HEK293 (cell line): ENCODE data around the gene FBN2.

Experiments
- CTCF ChIA-PET: fragments of 350-600 bp; formaldehyde crosslinking; extraction: SDS; loops from one replicate; lab custom pipeline; 2021; ENCODE audit warnings: antibody characterized with exemption; lab: Yijun Ruan, JAX
- POLR2A ChIA-PET: fragments of 300-600 bp; formaldehyde crosslinking; extraction: SDS; loops from one replicate; lab custom pipeline; 2020; ENCODE audit warnings: antibody characterized with exemption, inconsistent platforms; lab: Yijun Ruan, JAX
- H3K27ac ChIP-seq: fragments of 200-500 bp; sonication (Bioruptor generic); 2 replicates; pipeline ENCODE4 v1.5.1; 2014; ENCODE audit warnings: low read depth, low read length, control low read depth, inconsistent platforms; ENCODE audit errors: extremely low read depth
- H3K36me3 ChIP-seq, 2 experiments: fragments of 200-500 bp in 1 of 2; sonication (Bioruptor generic) in 1 of 2; 1 replicate in 1 of 2; 2 replicates in 1 of 2; pipeline ENCODE4 v1.5.1; 2014 to 2017; ENCODE audit warnings: inconsistent platforms in 2 of 2, low read length in 2 of 2; ENCODE audit not compliant: control insufficient read depth in 2 of 2, insufficient read depth in 1 of 2
- H3K4me1 ChIP-seq: fragments of 200-500 bp; sonication (Bioruptor generic); 2 replicates; pipeline ENCODE4 v1.5.1; 2014; ENCODE audit warnings: mild to moderate bottlenecking, low read length, inconsistent platforms; ENCODE audit not compliant: control insufficient read depth, insufficient read depth
- H3K4me3 ChIP-seq: 2 replicates; pipeline ENCODE4 v1.5.1; 2011; ENCODE audit warnings: low read depth, mild to moderate bottlenecking, control low read depth, low read length, moderate library complexity
- H3K9me3 ChIP-seq: fragments of 200-500 bp; sonication (Bioruptor generic); 2 replicates; pipeline ENCODE4 v1.5.1; 2014; ENCODE audit warnings: low read depth, low read length, inconsistent platforms; ENCODE audit not compliant: control insufficient read depth, insufficient read depth
- CTCF ChIP-seq: fragments of 450-650 bp; formaldehyde crosslinking; IDR thresholded peaks from 2 replicates; pipeline ENCODE4 v1.5.1; 2016; ENCODE audit warnings: missing biosample characterization, missing genetic modification characterization
- GLIS2 ChIP-seq: fragments of 450-650 bp; formaldehyde crosslinking; IDR thresholded peaks from 2 replicates; pipeline ENCODE4 v1.5.1; 2016; ENCODE audit warnings: missing biosample characterization, missing genetic modification characterization
- ZNF174 ChIP-seq: fragments of 450-650 bp; formaldehyde crosslinking; IDR thresholded peaks from 2 replicates; pipeline ENCODE4 v1.5.0; 2017; ENCODE audit warnings: missing biosample characterization, mild to moderate bottlenecking, missing genetic modification characterization
- ZNF19 ChIP-seq: fragments of 450-650 bp; formaldehyde crosslinking; IDR thresholded peaks from 2 replicates; pipeline ENCODE4; 2016; ENCODE audit warnings: missing biosample characterization, missing genetic modification characterization, low read depth
- ZNF391 ChIP-seq: fragments of 450-650 bp; formaldehyde crosslinking; IDR thresholded peaks from 2 replicates; pipeline ENCODE4 v1.5.1; 2016; ENCODE audit warnings: low read depth, missing biosample characterization, missing genetic modification characterization, borderline replicate concordance
- ZNF433 ChIP-seq: fragments of 450-650 bp; formaldehyde crosslinking; IDR thresholded peaks from 2 replicates; pipeline ENCODE4 v1.5.1; 2016; ENCODE audit warnings: missing biosample characterization, missing genetic modification characterization, low read depth
- ZNF518A ChIP-seq: fragments of 450-650 bp; formaldehyde crosslinking; conservative IDR thresholded peaks from 2 replicates; pipeline ENCODE4 v1.5.1; 2016; ENCODE audit warnings: low read depth, missing biosample characterization, missing genetic modification characterization
- ZNF561 ChIP-seq: fragments of 450-650 bp; IDR thresholded peaks from 2 replicates; pipeline ENCODE4 v1.5.1; 2018; ENCODE audit warnings: missing biosample characterization, missing genetic modification characterization, borderline replicate concordance
- ZNF596 ChIP-seq: fragments of 450-650 bp; IDR thresholded peaks from 2 replicates; pipeline ENCODE4 v1.5.0; 2018; ENCODE audit warnings: missing biosample characterization, mild to moderate bottlenecking, missing genetic modification characterization, moderate library complexity
- ZNF660 ChIP-seq: fragments of 450-650 bp; IDR thresholded peaks from 2 replicates; pipeline ENCODE4 v1.5.1; 2018; ENCODE audit warnings: missing biosample characterization, mild to moderate bottlenecking, missing genetic modification characterization
- ZNF747 ChIP-seq: fragments of 450-650 bp; formaldehyde crosslinking; IDR thresholded peaks from 2 replicates; pipeline ENCODE4 v1.5.1; 2016; ENCODE audit warnings: missing biosample characterization, missing genetic modification characterization
- ZNF76 ChIP-seq: fragments of 450-650 bp; formaldehyde crosslinking; IDR thresholded peaks from 2 replicates; pipeline ENCODE4; 2016; ENCODE audit warnings: low read depth, missing biosample characterization, missing genetic modification characterization, borderline replicate concordance
- ZNF791 ChIP-seq: fragments of 450-650 bp; formaldehyde crosslinking; IDR thresholded peaks from 2 replicates; pipeline ENCODE4 v1.5.1; 2016; ENCODE audit warnings: missing biosample characterization, missing genetic modification characterization
- ZNF830 ChIP-seq: fragments of 450-650 bp; IDR thresholded peaks from 2 replicates; pipeline ENCODE4 v1.5.0; 2018; ENCODE audit warnings: missing biosample characterization, missing genetic modification characterization, low read depth, mild to moderate bottlenecking, moderate library complexity
- TF ChIP-seq, protein P1 (sequence below): fragments of 450-650 bp; formaldehyde crosslinking; IDR thresholded peaks from 2 replicates; pipeline ENCODE4 v1.5.1; 2016; ENCODE audit warnings: missing biosample characterization, missing genetic modification characterization
- TF ChIP-seq, protein P2 (sequence below): fragments of 450-650 bp; IDR thresholded peaks from 2 replicates; pipeline ENCODE4 v1.5.1; 2018; ENCODE audit warnings: missing biosample characterization, missing genetic modification characterization
- TF ChIP-seq, protein P3 (sequence below): fragments of 450-650 bp; formaldehyde crosslinking; IDR thresholded peaks from 2 replicates; pipeline ENCODE4 v1.5.1; 2016; ENCODE audit warnings: missing biosample characterization, missing genetic modification characterization
- TF ChIP-seq, protein P4 (sequence below): fragments of 450-650 bp; formaldehyde crosslinking; IDR thresholded peaks from 2 replicates; pipeline ENCODE4 v1.5.1; 2016; ENCODE audit warnings: missing biosample characterization, missing genetic modification characterization, borderline replicate concordance
- TF ChIP-seq, protein P5 (sequence below): fragments of 450-650 bp; formaldehyde crosslinking; IDR thresholded peaks from 2 replicates; pipeline ENCODE4; 2016; ENCODE audit warnings: missing biosample characterization, missing genetic modification characterization

Gene FBN2

DNA sequence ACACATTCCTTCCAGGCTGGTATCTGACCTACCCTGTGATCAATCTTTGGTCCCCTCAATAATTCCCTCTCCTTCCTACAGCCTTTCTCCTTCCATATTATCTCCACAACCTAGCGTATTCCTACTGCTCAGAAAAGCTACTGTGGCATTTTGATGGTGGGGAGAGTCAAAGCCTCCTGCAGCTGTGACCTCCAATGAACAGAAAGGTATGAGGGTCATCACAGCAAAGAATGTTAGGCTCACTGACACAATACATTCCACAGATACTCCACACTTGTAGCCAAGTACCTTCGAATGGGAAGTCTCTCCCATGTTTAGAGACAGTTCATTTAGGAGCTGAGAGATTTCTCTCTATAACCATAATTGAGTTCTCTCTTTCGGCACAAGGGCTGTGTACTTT is 5.9 kb downstream of the FBN2 start (continued):
- TF ChIP-seq, protein P1, sequence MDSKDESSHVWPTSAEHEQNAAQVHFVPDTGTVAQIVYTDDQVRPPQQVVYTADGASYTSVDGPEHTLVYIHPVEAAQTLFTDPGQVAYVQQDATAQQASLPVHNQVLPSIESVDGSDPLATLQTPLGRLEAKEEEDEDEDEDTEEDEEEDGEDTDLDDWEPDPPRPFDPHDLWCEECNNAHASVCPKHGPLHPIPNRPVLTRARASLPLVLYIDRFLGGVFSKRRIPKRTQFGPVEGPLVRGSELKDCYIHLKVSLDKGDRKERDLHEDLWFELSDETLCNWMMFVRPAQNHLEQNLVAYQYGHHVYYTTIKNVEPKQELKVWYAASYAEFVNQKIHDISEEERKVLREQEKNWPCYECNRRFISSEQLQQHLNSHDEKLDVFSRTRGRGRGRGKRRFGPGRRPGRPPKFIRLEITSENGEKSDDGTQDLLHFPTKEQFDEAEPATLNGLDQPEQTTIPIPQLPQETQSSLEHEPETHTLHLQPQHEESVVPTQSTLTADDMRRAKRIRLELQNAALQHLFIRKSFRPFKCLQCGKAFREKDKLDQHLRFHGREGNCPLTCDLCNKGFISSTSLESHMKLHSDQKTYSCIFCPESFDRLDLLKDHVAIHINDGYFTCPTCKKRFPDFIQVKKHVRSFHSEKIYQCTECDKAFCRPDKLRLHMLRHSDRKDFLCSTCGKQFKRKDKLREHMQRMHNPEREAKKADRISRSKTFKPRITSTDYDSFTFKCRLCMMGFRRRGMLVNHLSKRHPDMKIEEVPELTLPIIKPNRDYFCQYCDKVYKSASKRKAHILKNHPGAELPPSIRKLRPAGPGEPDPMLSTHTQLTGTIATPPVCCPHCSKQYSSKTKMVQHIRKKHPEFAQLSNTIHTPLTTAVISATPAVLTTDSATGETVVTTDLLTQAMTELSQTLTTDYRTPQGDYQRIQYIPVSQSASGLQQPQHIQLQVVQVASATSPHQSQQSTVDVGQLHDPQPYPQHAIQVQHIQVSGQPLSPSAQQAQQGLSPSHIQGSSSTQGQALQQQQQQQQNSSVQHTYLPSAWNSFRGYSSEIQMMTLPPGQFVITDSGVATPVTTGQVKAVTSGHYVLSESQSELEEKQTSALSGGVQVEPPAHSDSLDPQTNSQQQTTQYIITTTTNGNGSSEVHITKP = no peak
- TF ChIP-seq, all 188 proteins: peak for 0

DNA sequence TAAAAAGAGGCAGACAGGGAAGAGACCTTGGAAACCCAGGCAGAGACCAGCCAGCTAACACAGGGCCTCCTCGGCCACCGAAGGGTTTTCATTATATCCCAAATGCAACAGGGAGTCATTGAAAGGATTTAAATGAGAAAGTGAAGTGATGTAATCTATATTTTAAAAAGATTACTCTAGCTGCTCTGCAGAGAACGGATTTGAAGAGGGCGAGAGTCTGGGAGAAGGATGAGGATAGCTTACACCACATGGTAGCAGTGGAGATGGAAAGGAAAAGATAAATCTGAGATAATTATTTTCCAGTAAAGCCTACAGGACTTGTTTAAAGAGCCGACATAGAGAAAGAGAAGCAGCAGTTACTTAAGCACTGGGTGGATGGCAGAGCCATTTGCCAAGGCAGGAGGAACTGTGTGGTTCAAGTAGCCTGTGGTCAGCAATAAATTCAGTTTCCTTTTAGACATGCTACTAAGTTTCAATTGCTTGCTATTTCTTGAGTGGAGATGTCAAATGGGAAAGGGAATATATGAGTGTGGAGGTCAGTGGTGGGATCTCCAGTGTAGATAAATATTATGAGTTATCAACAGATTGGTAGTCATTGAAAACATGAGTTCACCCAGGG is 9.3 kb downstream of the FBN2 start:
- H3K4me1 ChIP-seq = no peaks in the 10 kb centered on the region
- TF ChIP-seq GLIS2 (tag by site-specific recombination) (no peak), ZNF518A (tag by site-specific recombination) (no peak), ZNF791 (tag by site-specific recombination) (no peak), ZNF747 (tag by site-specific recombination) (no peak), ZNF561 (tag by site-specific recombination) (no peak), ZNF174 (no peak), ZNF433 (tag by site-specific recombination) (no peak), ZNF596 (tag by site-specific recombination) (no peak), CTCF (tag by site-specific recombination) (no peak), ZNF660 (tag by site-specific recombination) (no peak), ZNF19 (tag by site-specific recombination) (no peak), ZNF830 (tag by site-specific recombination) (no peak), ZNF391 (no peak), ZNF76 (tag by site-specific recombination) (no peak)
- TF ChIP-seq, protein P2, sequence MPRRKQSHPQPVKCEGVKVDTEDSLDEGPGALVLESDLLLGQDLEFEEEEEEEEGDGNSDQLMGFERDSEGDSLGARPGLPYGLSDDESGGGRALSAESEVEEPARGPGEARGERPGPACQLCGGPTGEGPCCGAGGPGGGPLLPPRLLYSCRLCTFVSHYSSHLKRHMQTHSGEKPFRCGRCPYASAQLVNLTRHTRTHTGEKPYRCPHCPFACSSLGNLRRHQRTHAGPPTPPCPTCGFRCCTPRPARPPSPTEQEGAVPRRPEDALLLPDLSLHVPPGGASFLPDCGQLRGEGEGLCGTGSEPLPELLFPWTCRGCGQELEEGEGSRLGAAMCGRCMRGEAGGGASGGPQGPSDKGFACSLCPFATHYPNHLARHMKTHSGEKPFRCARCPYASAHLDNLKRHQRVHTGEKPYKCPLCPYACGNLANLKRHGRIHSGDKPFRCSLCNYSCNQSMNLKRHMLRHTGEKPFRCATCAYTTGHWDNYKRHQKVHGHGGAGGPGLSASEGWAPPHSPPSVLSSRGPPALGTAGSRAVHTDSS (tag by site-specific recombination) = no peak
- TF ChIP-seq, protein P3, sequence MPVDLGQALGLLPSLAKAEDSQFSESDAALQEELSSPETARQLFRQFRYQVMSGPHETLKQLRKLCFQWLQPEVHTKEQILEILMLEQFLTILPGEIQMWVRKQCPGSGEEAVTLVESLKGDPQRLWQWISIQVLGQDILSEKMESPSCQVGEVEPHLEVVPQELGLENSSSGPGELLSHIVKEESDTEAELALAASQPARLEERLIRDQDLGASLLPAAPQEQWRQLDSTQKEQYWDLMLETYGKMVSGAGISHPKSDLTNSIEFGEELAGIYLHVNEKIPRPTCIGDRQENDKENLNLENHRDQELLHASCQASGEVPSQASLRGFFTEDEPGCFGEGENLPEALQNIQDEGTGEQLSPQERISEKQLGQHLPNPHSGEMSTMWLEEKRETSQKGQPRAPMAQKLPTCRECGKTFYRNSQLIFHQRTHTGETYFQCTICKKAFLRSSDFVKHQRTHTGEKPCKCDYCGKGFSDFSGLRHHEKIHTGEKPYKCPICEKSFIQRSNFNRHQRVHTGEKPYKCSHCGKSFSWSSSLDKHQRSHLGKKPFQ = no peak
- TF ChIP-seq, protein P4, sequence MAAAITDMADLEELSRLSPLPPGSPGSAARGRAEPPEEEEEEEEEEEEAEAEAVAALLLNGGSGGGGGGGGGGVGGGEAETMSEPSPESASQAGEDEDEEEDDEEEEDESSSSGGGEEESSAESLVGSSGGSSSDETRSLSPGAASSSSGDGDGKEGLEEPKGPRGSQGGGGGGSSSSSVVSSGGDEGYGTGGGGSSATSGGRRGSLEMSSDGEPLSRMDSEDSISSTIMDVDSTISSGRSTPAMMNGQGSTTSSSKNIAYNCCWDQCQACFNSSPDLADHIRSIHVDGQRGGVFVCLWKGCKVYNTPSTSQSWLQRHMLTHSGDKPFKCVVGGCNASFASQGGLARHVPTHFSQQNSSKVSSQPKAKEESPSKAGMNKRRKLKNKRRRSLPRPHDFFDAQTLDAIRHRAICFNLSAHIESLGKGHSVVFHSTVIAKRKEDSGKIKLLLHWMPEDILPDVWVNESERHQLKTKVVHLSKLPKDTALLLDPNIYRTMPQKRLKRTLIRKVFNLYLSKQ = no peak
- TF ChIP-seq, protein P5, sequence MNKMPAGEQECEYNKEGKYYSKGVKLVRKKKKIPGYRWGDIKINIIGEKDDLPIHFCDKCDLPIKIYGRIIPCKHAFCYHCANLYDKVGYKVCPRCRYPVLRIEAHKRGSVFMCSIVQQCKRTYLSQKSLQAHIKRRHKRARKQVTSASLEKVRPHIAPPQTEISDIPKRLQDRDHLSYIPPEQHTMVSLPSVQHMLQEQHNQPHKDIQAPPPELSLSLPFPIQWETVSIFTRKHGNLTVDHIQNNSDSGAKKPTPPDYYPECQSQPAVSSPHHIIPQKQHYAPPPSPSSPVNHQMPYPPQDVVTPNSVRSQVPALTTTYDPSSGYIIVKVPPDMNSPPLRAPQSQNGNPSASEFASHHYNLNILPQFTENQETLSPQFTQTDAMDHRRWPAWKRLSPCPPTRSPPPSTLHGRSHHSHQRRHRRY (tag by site-specific recombination) = no peak
- POLR2A ChIA-PET = no interaction called here
- no peak overlapping the region for H3K27ac ChIP-seq
- H3K36me3 ChIP-seq = peaks cover 43 to 88% of the 10 kb centered on the region in 2 experiments
- CTCF ChIA-PET = no interaction called here
- no peaks in the 10 kb centered on the region for H3K9me3 ChIP-seq
- H3K4me3 ChIP-seq = no peak overlapping the region
